Measurements from ENCODE around the gene COQ7.

COQ7 gene

DNA sequence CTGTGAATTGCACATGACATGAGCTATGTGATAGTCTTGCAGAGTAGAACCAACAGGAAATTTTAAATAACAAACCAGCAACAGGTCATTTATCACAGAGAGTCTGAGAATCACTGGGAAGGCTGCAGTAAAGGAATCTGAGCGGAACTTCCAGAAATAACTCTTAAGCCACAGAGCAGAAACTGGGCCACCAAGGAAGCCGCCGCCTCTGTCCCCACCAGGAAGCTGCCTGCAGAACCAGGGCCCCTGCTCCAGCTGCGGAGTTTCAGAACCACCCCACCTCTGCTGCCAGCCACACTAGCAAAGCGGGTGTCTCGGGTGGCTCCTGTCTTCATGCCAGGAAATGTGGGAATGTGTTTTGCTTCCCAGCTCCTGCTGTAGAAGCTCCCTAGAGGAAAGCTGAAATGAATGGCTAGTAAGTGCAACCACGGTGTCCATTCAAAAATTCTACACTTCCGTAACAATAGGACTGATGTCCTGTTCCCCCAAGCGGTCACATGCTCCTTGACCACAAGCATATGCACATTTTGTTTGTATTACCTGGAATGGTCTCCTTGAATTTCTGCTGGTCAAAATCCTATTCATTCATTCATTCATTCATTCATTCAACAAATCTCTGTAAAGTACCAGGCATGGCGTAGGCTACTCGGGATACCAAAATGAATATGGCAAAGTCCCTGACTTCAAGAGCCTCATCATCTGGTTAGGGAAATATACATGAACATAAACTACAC is 38.6 kb downstream of the COQ7 start:
- TF ChIP-seq EGR1 (IDR thresholded peaks at IDR 0.05) (no peak), CREB1 (IDR thresholded peaks at IDR 0.05; ENCODE audit: low read depth) (no peak), TEAD4 (IDR thresholded peaks at IDR 0.05) (no peak), YY1 (IDR thresholded peaks at IDR 0.05; ENCODE audit: low read depth) (no peak), TAF1 (IDR thresholded peaks at IDR 0.05; ENCODE audit: low read depth) (no peak), NFIC (IDR thresholded peaks at IDR 0.05) (no peak), RAD21 (IDR thresholded peaks at IDR 0.05; ENCODE audit: low read depth) (no peak)
- TF ChIP-seq, protein P1, sequence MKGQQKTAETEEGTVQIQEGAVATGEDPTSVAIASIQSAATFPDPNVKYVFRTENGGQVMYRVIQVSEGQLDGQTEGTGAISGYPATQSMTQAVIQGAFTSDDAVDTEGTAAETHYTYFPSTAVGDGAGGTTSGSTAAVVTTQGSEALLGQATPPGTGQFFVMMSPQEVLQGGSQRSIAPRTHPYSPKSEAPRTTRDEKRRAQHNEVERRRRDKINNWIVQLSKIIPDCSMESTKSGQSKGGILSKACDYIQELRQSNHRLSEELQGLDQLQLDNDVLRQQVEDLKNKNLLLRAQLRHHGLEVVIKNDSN (IDR thresholded peaks at IDR 0.05): no peak

DNA sequence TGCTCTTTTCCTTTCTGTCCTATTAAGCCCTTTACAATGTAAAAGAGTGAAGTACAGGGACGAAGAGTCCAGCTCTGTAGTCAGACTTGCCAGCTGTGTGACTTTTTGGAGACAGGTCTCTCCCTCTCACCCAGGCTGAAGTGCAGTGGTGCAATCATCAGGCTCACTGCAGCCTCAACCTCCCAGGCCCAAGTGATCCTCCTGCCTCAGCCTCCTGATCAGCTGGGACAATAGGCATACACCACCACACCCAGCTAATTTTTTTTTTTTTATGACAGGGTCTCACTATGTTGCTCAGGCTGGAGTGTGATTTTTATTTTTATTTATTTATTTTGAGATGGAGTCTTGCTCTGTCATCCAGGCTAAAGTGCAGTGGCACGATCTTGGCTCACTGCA is 39.2 kb downstream of the COQ7 start:
- TF ChIP-seq FOXM1 (IDR thresholded peaks at IDR 0.05; ENCODE audit: borderline replicate concordance, low read depth) (no peak), CREB1 (IDR thresholded peaks at IDR 0.05; ENCODE audit: low read depth) (no peak), EGR1 (IDR thresholded peaks at IDR 0.05) (no peak), RAD21 (IDR thresholded peaks at IDR 0.05; ENCODE audit: low read depth) (no peak), ZBTB7A (IDR thresholded peaks at IDR 0.05; ENCODE audit: low read depth) (no peak), TAF1 (IDR thresholded peaks at IDR 0.05; ENCODE audit: low read depth) (no peak), TEAD4 (IDR thresholded peaks at IDR 0.05) (no peak), NFIC (IDR thresholded peaks at IDR 0.05) (no peak), YY1 (IDR thresholded peaks at IDR 0.05; ENCODE audit: low read depth) (no peak), CEBPB (IDR thresholded peaks at IDR 0.05) (no peak), EP300 (IDR thresholded peaks at IDR 0.05; ENCODE audit: borderline replicate concordance) (no peak), TCF12 (IDR thresholded peaks at IDR 0.05; ENCODE audit: low read depth) (no peak)
- TF ChIP-seq, protein P1 (IDR thresholded peaks at IDR 0.05): no peak
- TF ChIP-seq, protein P2, sequence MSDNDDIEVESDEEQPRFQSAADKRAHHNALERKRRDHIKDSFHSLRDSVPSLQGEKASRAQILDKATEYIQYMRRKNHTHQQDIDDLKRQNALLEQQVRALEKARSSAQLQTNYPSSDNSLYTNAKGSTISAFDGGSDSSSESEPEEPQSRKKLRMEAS (IDR thresholded peaks at IDR 0.05): no peak
- TF ChIP-seq, protein P3, sequence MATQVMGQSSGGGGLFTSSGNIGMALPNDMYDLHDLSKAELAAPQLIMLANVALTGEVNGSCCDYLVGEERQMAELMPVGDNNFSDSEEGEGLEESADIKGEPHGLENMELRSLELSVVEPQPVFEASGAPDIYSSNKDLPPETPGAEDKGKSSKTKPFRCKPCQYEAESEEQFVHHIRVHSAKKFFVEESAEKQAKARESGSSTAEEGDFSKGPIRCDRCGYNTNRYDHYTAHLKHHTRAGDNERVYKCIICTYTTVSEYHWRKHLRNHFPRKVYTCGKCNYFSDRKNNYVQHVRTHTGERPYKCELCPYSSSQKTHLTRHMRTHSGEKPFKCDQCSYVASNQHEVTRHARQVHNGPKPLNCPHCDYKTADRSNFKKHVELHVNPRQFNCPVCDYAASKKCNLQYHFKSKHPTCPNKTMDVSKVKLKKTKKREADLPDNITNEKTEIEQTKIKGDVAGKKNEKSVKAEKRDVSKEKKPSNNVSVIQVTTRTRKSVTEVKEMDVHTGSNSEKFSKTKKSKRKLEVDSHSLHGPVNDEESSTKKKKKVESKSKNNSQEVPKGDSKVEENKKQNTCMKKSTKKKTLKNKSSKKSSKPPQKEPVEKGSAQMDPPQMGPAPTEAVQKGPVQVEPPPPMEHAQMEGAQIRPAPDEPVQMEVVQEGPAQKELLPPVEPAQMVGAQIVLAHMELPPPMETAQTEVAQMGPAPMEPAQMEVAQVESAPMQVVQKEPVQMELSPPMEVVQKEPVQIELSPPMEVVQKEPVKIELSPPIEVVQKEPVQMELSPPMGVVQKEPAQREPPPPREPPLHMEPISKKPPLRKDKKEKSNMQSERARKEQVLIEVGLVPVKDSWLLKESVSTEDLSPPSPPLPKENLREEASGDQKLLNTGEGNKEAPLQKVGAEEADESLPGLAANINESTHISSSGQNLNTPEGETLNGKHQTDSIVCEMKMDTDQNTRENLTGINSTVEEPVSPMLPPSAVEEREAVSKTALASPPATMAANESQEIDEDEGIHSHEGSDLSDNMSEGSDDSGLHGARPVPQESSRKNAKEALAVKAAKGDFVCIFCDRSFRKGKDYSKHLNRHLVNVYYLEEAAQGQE (IDR thresholded peaks at IDR 0.05; ENCODE audit: low read depth): no peak

DNA sequence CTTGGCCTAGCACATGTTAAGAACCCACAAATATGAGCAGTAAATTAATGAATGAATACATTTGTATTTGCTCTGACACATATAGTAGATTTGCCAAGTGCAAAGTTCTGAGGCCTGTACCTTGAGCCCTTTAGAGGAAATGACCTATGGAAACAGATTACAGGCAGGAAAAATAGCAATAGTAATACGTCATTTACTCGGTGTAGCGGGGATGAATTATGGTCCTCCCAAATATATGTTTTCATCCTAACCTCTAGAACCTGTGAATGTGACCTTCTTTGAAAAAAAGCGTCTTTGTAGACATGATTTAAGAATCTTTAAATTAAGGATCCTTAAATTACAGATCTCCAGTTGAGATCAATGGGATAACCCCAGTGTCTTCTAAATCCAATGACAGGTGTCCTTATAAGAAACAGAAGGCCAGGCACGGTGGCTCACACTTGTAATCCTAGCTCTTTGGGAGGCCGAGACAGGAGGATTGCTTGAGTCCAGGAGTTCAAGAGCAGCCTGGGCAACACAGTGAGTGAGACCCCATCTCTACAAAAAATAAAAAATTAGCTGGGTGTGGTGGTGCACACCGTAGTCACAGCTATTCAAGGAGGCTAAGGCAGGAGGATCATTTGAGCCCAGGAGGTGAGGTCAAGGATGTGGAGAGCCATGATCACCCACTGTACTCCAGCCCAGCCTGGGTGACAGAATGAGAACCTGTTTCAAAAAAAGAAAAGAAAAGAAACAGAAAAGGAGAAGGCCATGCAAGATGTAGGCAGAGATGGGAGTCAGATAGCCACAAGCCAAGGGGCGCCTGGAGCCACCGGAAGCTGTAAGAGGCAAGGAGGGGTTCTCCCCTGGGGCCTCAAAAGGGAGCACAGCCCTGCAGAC is 41.2 kb downstream of the COQ7 start:
- TF ChIP-seq, protein P1 (IDR thresholded peaks at IDR 0.05): no peak
- TF ChIP-seq RAD21 (IDR thresholded peaks at IDR 0.05; ENCODE audit: low read depth): no peak
- TF ChIP-seq CEBPB (IDR thresholded peaks at IDR 0.05): no peak
- TF ChIP-seq, protein P2 (IDR thresholded peaks at IDR 0.05): no peak
- TF ChIP-seq TEAD4 (IDR thresholded peaks at IDR 0.05): no peak
- no peak for TF ChIP-seq TCF12 (IDR thresholded peaks at IDR 0.05; ENCODE audit: low read depth)
- no peak for TF ChIP-seq NFIC (IDR thresholded peaks at IDR 0.05)
- no peak for TF ChIP-seq EGR1 (IDR thresholded peaks at IDR 0.05)
- TF ChIP-seq EP300 (IDR thresholded peaks at IDR 0.05; ENCODE audit: borderline replicate concordance): no peak
- TF ChIP-seq TAF1 (IDR thresholded peaks at IDR 0.05; ENCODE audit: low read depth): no peak
- TF ChIP-seq ZBTB7A (IDR thresholded peaks at IDR 0.05; ENCODE audit: low read depth): no peak
- TF ChIP-seq, protein P3 (IDR thresholded peaks at IDR 0.05; ENCODE audit: low read depth): no peak
- no peak for TF ChIP-seq YY1 (IDR thresholded peaks at IDR 0.05; ENCODE audit: low read depth)
- no peak for TF ChIP-seq CREB1 (IDR thresholded peaks at IDR 0.05; ENCODE audit: low read depth)
- no peak for TF ChIP-seq FOXM1 (IDR thresholded peaks at IDR 0.05; ENCODE audit: borderline replicate concordance, low read depth)

DNA sequence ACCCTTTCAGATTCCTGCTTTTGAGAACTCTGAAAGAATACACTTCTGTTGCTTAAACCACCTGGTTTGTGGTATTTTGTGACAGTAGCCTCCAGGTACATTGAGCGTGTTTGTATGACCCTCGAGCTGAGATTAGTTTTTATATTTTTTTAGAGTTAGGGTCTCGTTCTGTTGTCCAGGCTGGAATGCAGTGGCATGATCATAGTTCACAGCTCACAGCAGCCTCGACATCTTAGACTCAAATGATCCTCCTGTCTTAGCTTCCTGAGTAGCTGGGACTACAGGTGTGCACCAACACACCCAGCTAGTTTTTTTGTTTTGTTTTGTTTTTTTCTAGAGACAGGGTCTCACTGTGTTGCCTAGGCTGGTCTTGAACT is 41.9 kb downstream of the COQ7 start:
- TF ChIP-seq, protein P2 (IDR thresholded peaks at IDR 0.05): no peak
- TF ChIP-seq TAF1 (IDR thresholded peaks at IDR 0.05; ENCODE audit: low read depth) (no peak), YY1 (IDR thresholded peaks at IDR 0.05; ENCODE audit: low read depth) (no peak), EGR1 (IDR thresholded peaks at IDR 0.05) (no peak), ZBTB7A (IDR thresholded peaks at IDR 0.05; ENCODE audit: low read depth) (no peak), RAD21 (IDR thresholded peaks at IDR 0.05; ENCODE audit: low read depth) (no peak), TEAD4 (IDR thresholded peaks at IDR 0.05) (no peak), TCF12 (IDR thresholded peaks at IDR 0.05; ENCODE audit: low read depth) (no peak), CREB1 (IDR thresholded peaks at IDR 0.05; ENCODE audit: low read depth) (no peak), CEBPB (IDR thresholded peaks at IDR 0.05) (no peak), EP300 (IDR thresholded peaks at IDR 0.05; ENCODE audit: borderline replicate concordance) (no peak), FOXM1 (IDR thresholded peaks at IDR 0.05; ENCODE audit: borderline replicate concordance, low read depth) (no peak), NFIC (IDR thresholded peaks at IDR 0.05) (no peak)
- TF ChIP-seq, protein P3 (IDR thresholded peaks at IDR 0.05; ENCODE audit: low read depth): no peak
- TF ChIP-seq, protein P1 (IDR thresholded peaks at IDR 0.05): no peak
